ENCODE results near the gene SYT7.

- TF ChIP-seq POLR2A (IDR thresholded peaks at IDR 0.05; ENCODE audit: low read length) (no peak), GATA1 (IDR thresholded peaks at IDR 0.05; ENCODE audit: low read depth, low read length) (no peak)
Observed at GRCh38 chr11:61549662-61550568, 31.0 kb downstream of the SYT7 start.
